GM19023 (cell line): ENCODE data around the gene DCDC1.

Source experiments
- ATAC-seq: cut with Tn5 transposase; IDR thresholded peaks from one replicate; pipeline ENCODE4 v1.9.1; 2021; ENCODE audit warnings: mild to moderate bottlenecking, moderate library complexity; ENCODE audit not compliant: unreplicated experiment

The DCDC1 gene

DNA sequence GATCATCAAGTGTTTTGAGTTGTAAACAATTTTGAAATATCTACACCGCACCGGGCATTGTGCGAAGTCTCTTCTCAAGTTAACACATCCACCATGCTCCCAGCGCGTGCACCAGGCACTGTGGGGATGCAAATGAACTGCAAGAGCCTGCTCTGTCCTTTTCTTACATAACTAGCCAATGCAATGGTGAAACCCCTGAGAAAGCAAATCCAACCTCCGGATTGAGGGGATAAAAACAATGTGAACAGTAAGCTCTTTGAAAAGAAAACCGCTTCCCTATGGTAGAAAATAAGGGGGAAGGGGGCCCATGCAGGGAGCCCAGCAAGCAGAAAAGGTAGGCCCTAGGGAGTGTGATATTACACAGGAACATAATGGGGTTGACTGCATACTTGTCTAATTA is 508.5 kb downstream of the DCDC1 start:
- ATAC-seq: no peak

- ATAC-seq: no peak
Observed at GRCh38 chr11:30860146-30860545, 509.4 kb downstream of the DCDC1 start.

GRCh38 chr11:30859669-30860068 is 509.9 kb downstream of the DCDC1 start:
- no peak for ATAC-seq

DNA sequence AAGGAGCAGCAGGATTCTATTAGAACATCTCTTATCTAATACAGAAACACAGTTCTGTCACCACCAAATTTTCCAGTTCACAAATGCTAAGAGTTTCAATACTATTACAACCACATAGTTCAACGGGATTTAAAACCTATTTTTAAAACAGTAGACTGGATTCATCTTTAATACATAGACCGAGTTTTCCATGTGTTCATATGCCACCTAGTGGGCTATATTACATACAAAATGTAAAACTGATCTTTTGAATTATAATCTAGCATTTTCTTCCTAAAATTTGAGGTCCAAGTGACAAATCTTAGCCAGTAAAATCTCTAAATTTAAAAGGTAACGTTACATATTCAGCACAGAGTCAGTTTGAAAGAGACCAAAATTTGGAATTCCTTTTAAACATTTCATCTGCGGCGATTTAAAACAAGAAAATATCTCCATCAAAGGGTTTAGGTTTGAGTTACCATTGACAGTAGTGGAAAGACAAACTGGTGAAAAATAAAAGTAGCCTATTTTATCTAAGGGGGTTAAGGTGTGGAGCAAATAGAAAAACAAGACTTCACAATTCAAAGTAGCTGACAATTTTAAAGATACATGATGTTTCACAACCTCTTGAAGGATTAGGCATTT is 514.0 kb downstream of the DCDC1 start:
- ATAC-seq: no peak

DNA sequence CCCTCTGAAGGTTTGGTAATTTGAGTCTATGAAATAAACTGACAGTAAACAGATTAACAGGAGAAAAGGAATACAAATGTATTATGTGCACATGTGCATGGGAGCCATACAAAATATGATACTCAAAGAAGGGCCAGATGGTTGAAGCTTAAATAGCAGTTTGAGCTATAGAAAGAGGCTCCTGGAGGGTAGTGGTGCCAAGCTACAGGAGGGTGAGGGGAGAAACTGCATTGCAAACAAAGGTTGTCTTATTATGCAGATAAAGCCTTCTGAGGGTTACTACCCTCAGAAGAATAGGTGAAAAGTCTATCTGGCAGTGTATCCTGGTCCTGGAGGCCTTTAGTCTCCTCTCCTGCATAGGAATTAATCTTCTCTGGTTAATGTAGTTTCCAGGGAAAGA is 516.1 kb downstream of the DCDC1 start:
- ATAC-seq: no peak

GRCh38 chr11:30852645-30853044 is 516.9 kb downstream of the DCDC1 start:
- ATAC-seq: no peak

DNA sequence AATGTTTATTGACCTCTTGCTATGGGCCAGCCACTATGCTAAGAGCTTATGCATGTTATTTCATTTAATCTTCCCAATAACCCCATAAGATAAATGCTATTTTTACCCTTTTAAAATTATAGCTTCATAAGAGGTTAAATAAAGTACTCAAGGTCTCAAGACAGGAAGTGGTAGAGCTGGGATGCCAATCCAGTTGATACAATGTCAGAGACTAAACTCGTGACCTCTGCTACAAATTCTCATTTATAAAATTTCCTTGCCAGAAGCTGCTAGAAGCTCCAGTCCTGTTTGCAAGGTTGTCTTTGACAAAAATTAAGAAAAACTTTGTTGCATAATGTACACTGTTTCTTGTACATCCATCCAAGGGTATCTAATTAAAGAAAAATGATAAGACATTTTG is 517.4 kb downstream of the DCDC1 start:
- no peak for ATAC-seq

- no peak for ATAC-seq
Observed at GRCh38 chr11:30837252-30837651, 532.3 kb downstream of the DCDC1 start.

DNA sequence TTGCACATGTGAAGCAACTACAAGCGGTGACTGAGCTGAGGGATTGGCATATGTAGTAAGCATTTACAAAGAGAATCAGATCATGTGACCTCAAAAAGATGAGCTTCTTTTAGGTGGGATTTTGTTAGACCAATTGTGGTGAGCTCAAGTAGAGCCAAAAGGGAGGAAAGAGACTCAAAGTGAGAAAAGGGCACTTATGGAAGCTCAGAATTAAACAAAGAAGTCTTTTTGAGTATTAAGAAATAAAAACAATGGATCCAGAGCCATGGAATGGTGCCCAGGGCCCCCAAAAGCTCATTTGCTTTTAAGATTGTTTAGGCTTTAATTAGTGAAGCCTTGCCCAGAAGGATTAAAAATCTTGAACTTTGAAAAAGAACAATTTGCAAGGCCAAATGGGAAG is 536.7 kb downstream of the DCDC1 start:
- ATAC-seq: no peak

DNA sequence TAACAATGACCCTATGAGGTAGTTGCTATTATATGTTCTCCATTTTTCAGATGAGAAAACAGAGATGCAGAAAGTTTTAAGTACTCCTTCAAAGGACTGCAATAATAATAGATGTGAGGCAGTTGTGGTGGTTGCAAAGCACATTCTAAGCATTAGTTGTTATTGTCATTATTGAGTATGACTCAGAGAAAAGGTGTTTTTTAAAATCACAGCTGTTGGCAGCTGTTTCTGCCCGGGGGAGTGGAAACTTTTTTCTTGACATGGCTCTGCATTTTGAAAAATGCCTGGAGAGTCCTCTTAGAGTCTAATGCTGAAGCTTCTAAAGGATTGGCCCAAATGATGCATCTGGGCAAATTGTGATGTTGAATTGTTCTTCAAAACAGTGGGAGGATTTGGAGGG is 538.9 kb downstream of the DCDC1 start:
- no peak for ATAC-seq

- no peak for ATAC-seq
Observed at GRCh38 chr11:30826911-30827310, 542.6 kb downstream of the DCDC1 start.

DNA sequence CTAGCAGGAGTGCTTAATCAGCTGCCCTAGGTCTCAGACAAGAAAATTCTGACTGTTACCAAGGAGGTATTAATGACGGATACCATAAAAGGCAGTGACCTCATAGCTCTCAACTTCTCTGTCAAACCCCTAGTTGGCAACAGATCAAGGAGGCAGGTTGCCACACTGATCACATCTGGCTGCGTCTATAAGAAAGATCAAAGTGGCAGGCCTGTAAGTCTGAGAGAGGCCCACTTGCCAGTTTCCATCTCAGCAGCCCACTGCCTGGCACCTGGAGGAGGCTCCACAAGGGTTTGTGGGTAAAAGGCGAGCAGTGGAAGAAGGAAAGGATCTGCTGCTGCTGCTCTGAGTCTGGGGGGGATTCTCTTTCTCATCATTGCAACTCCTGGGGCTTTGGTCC is 543.8 kb downstream of the DCDC1 start:
- no peak for ATAC-seq

DNA sequence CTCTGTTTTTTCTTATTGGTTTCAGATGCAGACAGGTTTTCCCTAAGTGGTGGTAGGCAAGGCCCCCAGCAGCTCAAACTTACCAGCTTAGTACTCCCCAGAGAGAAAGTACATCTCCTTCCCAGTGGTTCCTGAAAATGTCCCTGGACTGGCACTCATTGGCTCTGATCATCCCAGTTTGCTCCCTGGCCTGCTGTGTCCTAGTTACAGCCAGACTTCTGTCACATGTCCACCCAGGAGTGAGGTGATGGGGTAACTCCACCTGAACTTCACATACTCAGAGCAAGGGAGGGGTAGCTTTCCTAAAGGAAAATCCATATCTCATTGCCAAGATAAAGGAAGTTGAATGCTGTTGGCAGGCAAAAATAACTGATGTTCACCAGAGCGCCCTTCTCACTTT is 546.4 kb downstream of the DCDC1 start:
- ATAC-seq: no peak

DNA sequence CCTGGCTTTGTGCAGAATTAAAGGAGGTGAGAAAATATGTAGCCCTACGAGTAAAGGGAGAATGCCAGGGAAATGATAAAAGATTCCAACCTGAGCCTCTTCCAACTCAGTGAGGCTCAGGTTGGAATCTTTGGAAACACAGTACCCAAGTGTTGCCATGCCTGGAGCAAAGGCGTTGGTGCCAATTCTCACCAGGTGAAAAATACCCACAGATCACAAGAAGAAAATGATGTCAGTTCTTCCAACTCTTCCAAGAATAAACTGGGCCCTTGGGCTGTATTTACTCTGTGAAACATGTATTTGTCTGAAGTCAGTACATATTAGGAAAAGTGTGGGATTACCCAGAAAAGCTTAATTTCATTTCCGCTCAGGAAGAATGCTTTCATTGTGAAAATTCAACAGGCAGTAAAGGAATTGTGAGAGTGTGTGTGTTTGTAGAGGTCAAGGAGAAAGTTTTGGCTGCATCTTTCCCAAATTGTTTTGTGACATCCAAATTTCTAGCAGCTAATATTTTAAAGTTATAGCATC is 548.0 kb downstream of the DCDC1 start:
- ATAC-seq: no peak

DNA sequence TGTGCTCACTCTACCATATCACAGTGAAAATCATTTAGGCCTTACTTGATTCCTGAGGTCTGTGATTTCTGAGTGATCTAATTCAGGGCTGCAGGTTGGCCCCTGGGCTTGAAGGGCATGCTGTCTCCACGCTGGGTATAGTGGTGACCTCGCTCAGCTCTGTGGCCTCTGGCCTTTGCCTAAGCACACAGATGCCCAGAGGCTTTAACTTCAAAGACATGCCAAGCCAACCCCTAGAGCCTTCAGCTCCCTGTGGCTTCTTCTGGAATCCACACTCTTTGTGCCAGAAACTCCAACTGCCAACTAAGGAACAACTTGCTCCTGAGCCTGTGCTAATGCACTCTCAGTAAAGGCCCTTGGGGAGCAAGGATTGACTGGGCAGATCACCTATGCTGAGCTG is 550.8 kb downstream of the DCDC1 start:
- ATAC-seq: no peak

- no peak for ATAC-seq
Observed at GRCh38 chr11:30816959-30817880, 552.3 kb downstream of the DCDC1 start.

GRCh38 chr11:30815619-30816018 is 553.9 kb downstream of the DCDC1 start:
- ATAC-seq: no peak

DNA sequence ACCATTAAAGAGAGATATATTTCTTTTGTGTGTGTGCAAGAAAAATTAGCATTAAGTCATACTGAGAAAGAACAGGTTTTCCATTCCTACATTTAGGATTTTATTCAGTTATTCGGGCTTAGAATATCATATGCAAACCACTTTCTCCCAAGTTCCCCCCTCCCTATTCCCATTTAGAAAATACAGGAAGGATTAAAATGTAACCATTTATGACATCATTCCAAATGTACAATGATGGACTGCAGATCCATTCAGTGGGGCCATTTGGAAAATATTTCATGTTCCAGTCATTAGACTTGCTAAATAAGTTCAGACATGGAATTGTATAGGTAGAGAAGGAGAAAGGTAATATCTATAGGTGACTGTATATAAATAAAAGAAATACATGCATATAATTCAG is 554.8 kb downstream of the DCDC1 start:
- ATAC-seq: no peak
